Hematopoietic multipotent progenitor cell treated with erythropoietin and hydrocortisone succinate and interleukin-3 and kit ligand, for 17 days (in vitro differentiated cells): ENCODE data around the gene FLRT3.

Experiments
- DNase-seq: peaks from one replicate; pipeline ENCODE4 v3.0.0-alpha.2; 2015; ENCODE audit warnings: low spot score

The FLRT3 gene

GRCh38 chr20:14319704-14320103, 17.7 kb downstream of the FLRT3 start:
- no peak for DNase-seq

GRCh38 chr20:14313341-14314020, 23.9 kb downstream of the FLRT3 start:
- no peak for DNase-seq

- DNase-seq: no peak
Observed at GRCh38 chr20:14312001-14312400, 25.4 kb downstream of the FLRT3 start.

GRCh38 chr20:14310977-14311627, 26.3 kb downstream of the FLRT3 start:
- no peak for DNase-seq

GRCh38 chr20:14307956-14308355, 29.5 kb downstream of the FLRT3 start:
- no peak for DNase-seq

GRCh38 chr20:14304472-14304871, 32.9 kb downstream of the FLRT3 start:
- no peak for DNase-seq

GRCh38 chr20:14303651-14304050, 33.8 kb downstream of the FLRT3 start:
- no peak for DNase-seq

- DNase-seq: no peak
Observed at GRCh38 chr20:14303106-14303505, 34.3 kb downstream of the FLRT3 start.

GRCh38 chr20:14299831-14300230, 37.6 kb downstream of the FLRT3 start:
- DNase-seq: no peak

GRCh38 chr20:14295770-14296309, 41.6 kb downstream of the FLRT3 start:
- DNase-seq: no peak

GRCh38 chr20:14295238-14295637, 42.2 kb downstream of the FLRT3 start:
- DNase-seq: no peak

GRCh38 chr20:14291502-14291901, 45.9 kb downstream of the FLRT3 start:
- no peak for DNase-seq

- DNase-seq: no peak
Observed at GRCh38 chr20:14288341-14289330, 48.8 kb downstream of the FLRT3 start.

GRCh38 chr20:14284443-14284842, 53.0 kb downstream of the FLRT3 start:
- no peak for DNase-seq

- DNase-seq: no peak
Observed at GRCh38 chr20:14282140-14282539, 55.3 kb downstream of the FLRT3 start.
